Endothelial cell of umbilical vein (primary cell): ENCODE results near the gene HTT. TPM values are rescaled to one million over a fixed set of nuclear protein-coding genes. Genes with fewer than 3 reads are reported as not detected.

Experiments used
- BruUV-seq: library from RNA; stranded (reverse); fragments of 400-500 nt; replicated peaks from 2 replicates; lab custom pipeline; 2021; lab: Mats Ljungman, UMichigan
- CTCF ChIA-PET: fragments of 300-600, 350-600 bp; sonication (Branson Sonifier 250); formaldehyde crosslinking; loops from one replicate; lab custom pipeline; 2021; ENCODE audit warnings: antibody characterized with exemption, inconsistent platforms; lab: Charles Lee
- POLR2A ChIA-PET: fragments of 300-600, 350-600 bp; sonication (Branson Sonifier 250); formaldehyde crosslinking; loops from one replicate; lab custom pipeline; 2021; ENCODE audit warnings: antibody characterized with exemption, inconsistent platforms; lab: Charles Lee
- DNase-seq: peaks from one replicate; pipeline ENCODE4 v3.0.0-alpha.2; 2011; ENCODE audit warnings: low read depth, low spot score
- FAIRE-seq: peaks from 2 replicates; lab custom pipeline; 2011; peaks lifted over from hg19 to GRCh38; lab: Jason Lieb, UNC
- H2AFZ ChIP-seq: 2 replicates; pipeline ENCODE4 v1.6.0; 2012; ENCODE audit warnings: low read depth, low read length, control low read depth, inconsistent platforms
- H3K27ac ChIP-seq: 2 replicates; pipeline ENCODE4 v1.5.1; 2011; ENCODE audit warnings: low read depth, mild to moderate bottlenecking, control low read depth, low read length, moderate library complexity; ENCODE audit not compliant: insufficient read depth
- H3K27me3 ChIP-seq, 2 experiments: 2 replicates each; pipeline versions ENCODE4 v1.6.0 to v1.6.1; 2011; ENCODE audit warnings: low read length in 2 of 2, mixed read lengths in 1 of 2; ENCODE audit not compliant: control insufficient read depth in 2 of 2, insufficient read depth in 2 of 2
- H3K36me3 ChIP-seq, 2 experiments: 2 replicates in 1 of 2; 3 replicates in 1 of 2; pipeline ENCODE4 v1.5.1; 2011; ENCODE audit warnings: low read length in 2 of 2, mild to moderate bottlenecking in 1 of 2, moderate library complexity in 1 of 2; ENCODE audit not compliant: control insufficient read depth in 2 of 2, insufficient read depth in 2 of 2; ENCODE audit errors: extremely low read depth in 1 of 2
- H3K4me1 ChIP-seq: 3 replicates; pipeline ENCODE4 v1.5.1; 2011; ENCODE audit warnings: mild to moderate bottlenecking, low read length; ENCODE audit not compliant: control insufficient read depth, insufficient read depth; ENCODE audit errors: extremely low read depth
- H3K4me2 ChIP-seq: 2 replicates; pipeline ENCODE4 v1.6.1; 2011; ENCODE audit warnings: low read length, control low read depth, mixed read lengths; ENCODE audit not compliant: insufficient read depth
- H3K4me3 ChIP-seq, 3 experiments: fragments of 200-600 bp in 1 of 3; sonication (generic), shearing (Covaris generic) in 1 of 3; replicated peaks in 1 of 3; 2 replicates each; pipeline ENCODE4 v1.5.1; 2011 to 2016; ENCODE audit warnings: control low read depth in 3 of 3, low read length in 3 of 3, mild to moderate bottlenecking in 2 of 3, inconsistent platforms in 1 of 3, low read depth in 1 of 3, moderate library complexity in 1 of 3; ENCODE audit not compliant: insufficient read depth in 1 of 3
- H3K79me2 ChIP-seq: 2 replicates; pipeline ENCODE4 v1.6.0; 2012; ENCODE audit warnings: low read length, inconsistent platforms; ENCODE audit not compliant: control insufficient read depth, insufficient read depth
- H3K9ac ChIP-seq: replicated peaks from 2 replicates; pipeline ENCODE3; 2011; ENCODE audit warnings: low read length, control low read depth; ENCODE audit not compliant: insufficient read depth; ENCODE audit errors: extremely low read depth
- H3K9me1 ChIP-seq: replicated peaks from 3 replicates; pipeline ENCODE4 v1.6.0; 2011; ENCODE audit warnings: mild to moderate bottlenecking, low read length; ENCODE audit not compliant: control insufficient read depth, insufficient read depth; ENCODE audit errors: extremely low read depth
- H3K9me3 ChIP-seq: replicated peaks from 2 replicates; pipeline ENCODE4 v1.5.1; 2012; ENCODE audit warnings: low read length, inconsistent platforms; ENCODE audit not compliant: control insufficient read depth, insufficient read depth
- H4K20me1 ChIP-seq: replicated peaks from 2 replicates; pipeline ENCODE3; 2011; ENCODE audit warnings: mild to moderate bottlenecking, low read length; ENCODE audit not compliant: control insufficient read depth, insufficient read depth; ENCODE audit errors: extremely low read depth
- EZH2 ChIP-seq: IDR thresholded peaks from 2 replicates; pipeline ENCODE4 v1.6.1; 2012; ENCODE audit warnings: borderline replicate concordance, low read depth, mild to moderate bottlenecking, moderate library complexity, low read length, inconsistent platforms; ENCODE audit not compliant: severe bottlenecking
- FOS ChIP-seq: IDR thresholded peaks from 2 replicates; pipeline ENCODE4 v1.6.1; 2011; ENCODE audit warnings: mild to moderate bottlenecking, low read length, moderate library complexity, borderline replicate concordance; ENCODE audit not compliant: insufficient read depth
- GATA2 ChIP-seq: IDR thresholded peaks from 2 replicates; pipeline ENCODE4 v1.7.0; 2011; ENCODE audit warnings: low read depth, mild to moderate bottlenecking, moderate library complexity, mixed read lengths, low read length; ENCODE audit not compliant: insufficient read length, insufficient read depth
- JUN ChIP-seq: IDR thresholded peaks from 2 replicates; pipeline ENCODE4 v1.6.1; 2011; ENCODE audit warnings: borderline replicate concordance, low read depth; ENCODE audit not compliant: insufficient read length, insufficient read depth
- POLR2A ChIP-seq: IDR thresholded peaks from 2 replicates; pipeline ENCODE4 v1.6.1; 2012; ENCODE audit warnings: low read depth, mild to moderate bottlenecking, control low read depth, low read length
- POLR2AphosphoS5 ChIP-seq: IDR thresholded peaks from 2 replicates; pipeline ENCODE4 v1.6.1; 2012; ENCODE audit warnings: low read depth, mild to moderate bottlenecking, control low read depth, low read length, moderate library complexity; ENCODE audit not compliant: insufficient read depth
- dilution Hi-C: fragments of 300-500 bp; cut with MboI; formaldehyde crosslinking; loops from one replicate; pipeline ENCODE4 v1.15.0; 2019; ENCODE audit warnings: low sequenced_read_pairs; ENCODE audit not compliant: extremely low pct_ligation_motif_present
- intact Hi-C: fragments of 100-400 bp; cut with micrococcal nuclease; formaldehyde crosslinking; loops from one replicate; pipeline ENCODE4 v1.10.0; 2022
- polyA plus RNA-seq, 4 experiments: library from polyadenylated mRNA; depleted of rRNA in 3 of 4; stranded (reverse) in 3 of 4; unstranded in 1 of 4; fragments of >200 nt; gene quantifications; 2 replicates each; pipeline versions ENCODE4 v1.2.1 to v1.2.3, GENCODE V29; 2011 to 2012; ENCODE audit warnings: missing spikeins in 1 of 4
- total RNA-seq: library from RNA; stranded (reverse); gene quantifications from 2 replicates; pipeline ENCODE4 v1.2.3, GENCODE V29; 2021
- TF ChIP-seq, protein P1 (sequence below): IDR thresholded peaks from 2 replicates; pipeline ENCODE4 v1.6.1; 2011; ENCODE audit not compliant: insufficient read depth, insufficient read length

HTT gene
- total and polyA plus RNA-seq, 2 donors (not counting 3 experiments of a cell fraction or from before 2014, with no cell fraction given) = 15.7 to 61.2 TPM

DNA sequence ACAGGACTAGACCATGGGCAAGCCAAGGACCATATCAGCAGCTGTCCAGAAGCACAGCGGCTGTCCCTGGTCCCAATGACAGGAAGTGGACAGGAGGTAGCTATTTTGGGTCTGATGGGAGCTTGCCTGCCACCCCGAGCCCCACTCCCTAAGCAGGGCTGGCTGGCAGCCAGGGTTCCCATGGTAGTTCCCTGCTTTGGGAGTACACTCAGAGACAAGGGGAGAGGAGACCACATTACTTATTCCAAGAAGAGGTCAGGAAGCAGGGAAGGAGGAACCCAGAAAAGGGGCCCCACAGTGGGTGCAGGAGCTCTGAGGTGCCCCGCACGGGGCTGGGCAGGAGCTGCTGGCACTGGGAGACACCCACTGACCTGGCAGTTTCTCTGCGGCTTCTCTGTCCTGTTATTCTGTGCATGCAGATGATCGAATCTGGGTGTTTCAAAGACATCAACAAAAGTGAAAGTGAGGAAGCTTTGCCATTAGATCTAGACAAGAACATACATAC is 36.5 kb upstream of the HTT start:
- H4K20me1 ChIP-seq = no peaks in the 10 kb centered on the region
- FAIRE-seq = no peak
- ChIA-PET CTCF (interaction anchor here (0.6 to 2.1 kb wide), 6 partner anchors 9 to 74 kb away, joined by 3 to 35 read pairs (median 4); partner anchors contain the start of genes GRK4 and NOP14), POLR2A (no interaction called here)
- H3K79me2 ChIP-seq = no peaks in the 10 kb centered on the region
- H3K9ac ChIP-seq = no peak overlapping the region
- peaks cover 7% of the 10 kb centered on the region for H3K4me1 ChIP-seq
- dilution Hi-C loops = no loop called here
- no peak overlapping the region for H3K27ac ChIP-seq
- BruUV-seq = no TSS peak
- no peak for DNase-seq
- intact Hi-C loops = loop anchor here (1.0 to 5.0 kb wide), 3 partner anchors 59 to 274 kb away; partner anchors contain the start of genes GRK4 and NOP14
- no peaks in the 10 kb centered on the region for H3K9me3 ChIP-seq
- H3K4me2 ChIP-seq = no peak overlapping the region
- no peak overlapping the region for H2AFZ ChIP-seq
- no peaks in the 10 kb centered on the region for H3K36me3 ChIP-seq
- TF ChIP-seq POLR2A (no peak), GATA2 (no peak), FOS (no peak), POLR2AphosphoS5 (no peak), EZH2 (no peak), JUN (no peak)
- TF ChIP-seq, protein P1, sequence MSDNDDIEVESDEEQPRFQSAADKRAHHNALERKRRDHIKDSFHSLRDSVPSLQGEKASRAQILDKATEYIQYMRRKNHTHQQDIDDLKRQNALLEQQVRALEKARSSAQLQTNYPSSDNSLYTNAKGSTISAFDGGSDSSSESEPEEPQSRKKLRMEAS = no peak
- no peaks in the 10 kb centered on the region for H3K9me1 ChIP-seq
- H3K27me3 ChIP-seq = no peaks in the 10 kb centered on the region
- H3K4me3 ChIP-seq = no peak overlapping the region
